CD4-positive, alpha-beta T cell (primary cell): ENCODE data around the gene RETREG3. TPM values are rescaled to one million over a fixed set of nuclear protein-coding genes. Genes with fewer than 3 reads are reported as not detected.

ENCODE experiments used
- ATAC-seq: fragments of 200-7000 bp; cut with Tn5 transposase; one replicate; pipeline ENCODE4 v1.10.0; 2022; ENCODE audit warnings: mild to moderate bottlenecking; ENCODE audit not compliant: poor library complexity
- CTCF ChIA-PET: fragments of 350-600 bp; sonication (Branson Sonifier 250); formaldehyde crosslinking; loops from one replicate; lab custom pipeline; 2021; ENCODE audit warnings: antibody characterized with exemption, inconsistent platforms; lab: Charles Lee
- POLR2A ChIA-PET: fragments of 350-600 bp; sonication (Branson Sonifier 250); formaldehyde crosslinking; loops from one replicate; lab custom pipeline; 2021; ENCODE audit warnings: antibody characterized with exemption, inconsistent platforms; lab: Charles Lee
- DNase-seq, 14 experiments: peaks; one replicate each; pipeline ENCODE4 v3.0.0-alpha.2; 2013 to 2020; ENCODE audit warnings: mixed read lengths in 2 of 14
- H3K27ac ChIP-seq, 2 donors: one replicate each; pipeline versions ENCODE4 v1.5.1 to v1.7.0; 2013; ENCODE audit warnings: low read length in 2 of 2, low read depth in 1 of 2, mild to moderate bottlenecking in 1 of 2
- H3K27me3 ChIP-seq, 2 experiments: 1 replicate in 1 of 2; 2 replicates in 1 of 2; pipeline versions ENCODE4 v1.6.1 to v1.7.0; 2013; ENCODE audit warnings: low read length in 2 of 2, control low read depth in 1 of 2, mild to moderate bottlenecking in 1 of 2, moderate library complexity in 1 of 2; ENCODE audit not compliant: insufficient read depth in 2 of 2, control insufficient read depth in 1 of 2
- H3K36me3 ChIP-seq: one replicate; pipeline ENCODE4 v1.6.1; 2013; ENCODE audit warnings: low read length, control low read depth; ENCODE audit not compliant: insufficient read depth
- H3K4me1 ChIP-seq: one replicate; pipeline ENCODE4 v1.6.1; 2013; ENCODE audit warnings: low read length, control low read depth; ENCODE audit not compliant: insufficient read depth
- H3K4me3 ChIP-seq: one replicate; pipeline ENCODE4 v1.5.1; 2013; ENCODE audit warnings: mild to moderate bottlenecking, low read length, moderate library complexity
- H3K9me3 ChIP-seq, 2 experiments: 1 replicate in 1 of 2; 2 replicates in 1 of 2; pipeline versions ENCODE4 v1.6.1 to v1.7.0; 2013; ENCODE audit warnings: low read length in 2 of 2, mild to moderate bottlenecking in 2 of 2, control low read depth in 1 of 2, moderate library complexity in 1 of 2; ENCODE audit not compliant: control insufficient read depth in 1 of 2, insufficient read depth in 1 of 2
- H3K27ac Mint-ChIP-seq: one replicate; pipeline ENCODE4 v1.8.0; 2020; ENCODE audit warnings: mixed read lengths
- H3K27me3 Mint-ChIP-seq: one replicate; pipeline ENCODE4 v1.8.0; 2021; ENCODE audit warnings: mixed read lengths
- H3K36me3 Mint-ChIP-seq: one replicate; pipeline ENCODE4 v1.8.0; 2021; ENCODE audit warnings: low read depth, mixed read lengths
- H3K4me1 Mint-ChIP-seq: one replicate; pipeline ENCODE4 v1.8.0; 2021; ENCODE audit warnings: low read depth, mixed read lengths
- H3K4me3 Mint-ChIP-seq: one replicate; pipeline ENCODE4 v1.8.0; 2020; ENCODE audit warnings: mild to moderate bottlenecking, mixed read lengths
- H3K9me3 Mint-ChIP-seq: one replicate; pipeline ENCODE4 v1.8.0; 2020; ENCODE audit warnings: mixed read lengths
- intact Hi-C, 2 experiments: fragments of 100-400 bp; cut with DNase I in 1 of 2; cut with micrococcal nuclease in 1 of 2; formaldehyde crosslinking; loops; one replicate each; pipeline versions ENCODE4 v1.15.1 to v1.9.0; 2023 to 2025; cut with DNase I, micrococcal nuclease
- total RNA-seq, 174 experiments: library from RNA in 2 of 174; stranded (reverse) in 2 of 174; gene quantifications; one replicate each; pipeline ENCODE4 v1.2.3 and lab custom pipeline; 2021 to 2026
- TF ChIP-seq, protein P1 (sequence below): fragments of 200-600 bp; IDR thresholded peaks from one replicate; pipeline ENCODE4 v1.8.0; 2022; ENCODE audit warnings: antibody characterized with exemption, mild to moderate bottlenecking

RETREG3 gene
- total RNA-seq, 2 experiments from 2014 or later: 46.7 to 48.7 TPM

DNA sequence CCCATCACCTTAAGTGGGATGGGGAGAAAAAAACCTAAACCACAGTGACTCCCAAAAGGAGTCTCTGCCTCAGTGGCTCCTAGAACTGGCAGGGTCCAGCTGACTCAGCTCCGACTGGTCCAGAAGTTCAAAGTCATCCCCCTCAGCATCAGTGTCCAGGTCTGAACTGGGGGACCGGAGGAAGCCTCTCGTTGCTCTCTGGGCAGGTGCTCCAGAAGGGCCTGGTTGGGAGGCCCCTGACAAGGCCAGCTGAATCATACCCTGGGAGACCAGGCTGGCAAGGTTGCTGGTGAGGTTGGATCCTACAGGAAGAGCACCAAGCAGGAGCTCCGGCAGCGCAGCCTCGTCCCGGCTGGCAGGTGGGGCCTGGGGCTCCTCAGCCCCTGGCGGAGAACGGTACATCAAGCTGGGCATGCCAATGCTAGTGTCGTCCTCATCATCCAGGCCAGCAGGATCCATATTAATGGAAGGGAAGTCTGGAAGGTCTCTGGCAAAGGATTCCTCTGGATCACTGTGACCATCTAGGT, 27.4 kb downstream of the RETREG3 start:
- Histone ChIP-seq H3K9me3 (no peaks in the 10 kb centered on the region), H3K4me1 (peaks cover 18% of the 10 kb centered on the region), H3K27me3 (no peaks in the 10 kb centered on the region), H3K36me3 (peaks cover 68% of the 10 kb centered on the region), H3K27ac (no peak overlapping the region), H3K4me3 (no peak overlapping the region)
- ChIA-PET POLR2A (interaction anchor here (0.6 kb wide), 1 partner anchor 145 kb away, joined by 3 read pairs; no protein-coding TSS in a partner anchor), CTCF (no interaction called here)
- Mint-ChIP-seq H3K27me3 (no peaks in the 10 kb centered on the region), H3K4me1 (peaks cover 16% of the 10 kb centered on the region), H3K4me3 (no peak overlapping the region), H3K36me3 (peaks cover 83% of the 10 kb centered on the region), H3K9me3 (no peaks in the 10 kb centered on the region), H3K27ac (no peak overlapping the region)
- intact Hi-C loops: no loop called here
- no peak for DNase-seq
- ATAC-seq: no peak
- TF ChIP-seq, protein P1, sequence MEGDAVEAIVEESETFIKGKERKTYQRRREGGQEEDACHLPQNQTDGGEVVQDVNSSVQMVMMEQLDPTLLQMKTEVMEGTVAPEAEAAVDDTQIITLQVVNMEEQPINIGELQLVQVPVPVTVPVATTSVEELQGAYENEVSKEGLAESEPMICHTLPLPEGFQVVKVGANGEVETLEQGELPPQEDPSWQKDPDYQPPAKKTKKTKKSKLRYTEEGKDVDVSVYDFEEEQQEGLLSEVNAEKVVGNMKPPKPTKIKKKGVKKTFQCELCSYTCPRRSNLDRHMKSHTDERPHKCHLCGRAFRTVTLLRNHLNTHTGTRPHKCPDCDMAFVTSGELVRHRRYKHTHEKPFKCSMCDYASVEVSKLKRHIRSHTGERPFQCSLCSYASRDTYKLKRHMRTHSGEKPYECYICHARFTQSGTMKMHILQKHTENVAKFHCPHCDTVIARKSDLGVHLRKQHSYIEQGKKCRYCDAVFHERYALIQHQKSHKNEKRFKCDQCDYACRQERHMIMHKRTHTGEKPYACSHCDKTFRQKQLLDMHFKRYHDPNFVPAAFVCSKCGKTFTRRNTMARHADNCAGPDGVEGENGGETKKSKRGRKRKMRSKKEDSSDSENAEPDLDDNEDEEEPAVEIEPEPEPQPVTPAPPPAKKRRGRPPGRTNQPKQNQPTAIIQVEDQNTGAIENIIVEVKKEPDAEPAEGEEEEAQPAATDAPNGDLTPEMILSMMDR: no peak

DNA sequence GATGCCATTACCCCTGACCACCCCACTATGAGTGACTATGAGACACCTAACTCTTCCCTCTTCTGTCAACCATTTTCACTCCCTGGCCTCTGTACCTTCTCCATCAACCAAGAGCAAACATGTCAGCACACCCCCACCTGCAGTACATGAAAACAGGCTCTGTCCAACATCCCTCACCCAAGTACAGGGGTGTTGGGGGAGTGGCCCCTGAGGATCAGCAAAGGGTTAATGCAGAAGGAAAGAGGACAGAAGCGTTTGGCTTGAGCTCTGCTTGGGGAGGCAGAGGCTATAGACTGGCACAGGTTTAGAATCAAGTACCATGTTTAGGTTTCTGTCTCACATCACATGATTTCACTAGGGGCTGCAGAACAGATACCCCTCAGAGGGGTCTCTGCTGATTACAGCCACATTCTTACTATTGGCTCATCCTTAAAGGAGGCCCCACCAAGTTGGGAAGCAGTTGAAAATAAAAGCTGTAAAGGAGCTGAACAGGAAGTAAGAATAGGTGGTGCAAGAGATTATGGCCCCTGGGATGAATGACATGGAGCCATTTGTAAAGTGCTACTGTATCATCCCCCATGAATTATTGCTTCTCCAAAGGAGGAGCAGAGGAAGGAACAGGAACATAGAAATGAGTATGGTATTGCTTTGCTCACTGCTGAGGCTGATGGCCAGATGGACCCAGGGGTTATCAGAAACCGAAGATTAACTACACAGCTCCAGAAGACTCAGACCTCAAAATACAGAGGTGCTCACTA, 29.2 kb downstream of the RETREG3 start:
- Histone ChIP-seq H3K4me3 (no peak overlapping the region), H3K36me3 (peaks cover 53% of the 10 kb centered on the region), H3K27me3 (no peaks in the 10 kb centered on the region), H3K9me3 (no peaks in the 10 kb centered on the region), H3K27ac (no peak overlapping the region), H3K4me1 (peaks cover 18% of the 10 kb centered on the region)
- Mint-ChIP-seq H3K27ac (peak overlapping the region; percentile 24), H3K27me3 (no peaks in the 10 kb centered on the region), H3K9me3 (no peaks in the 10 kb centered on the region), H3K4me3 (peak overlapping the region; percentile 74), H3K36me3 (peaks cover 68% of the 10 kb centered on the region), H3K4me1 (peaks cover 25% of the 10 kb centered on the region)
- CTCF ChIA-PET: interaction anchor here (2.2 kb wide), 1 partner anchor 183 kb away, joined by 9 read pairs; no protein-coding TSS in a partner anchor
- DNase-seq (no peak), ATAC-seq (no peak)
- POLR2A ChIA-PET: interaction anchor here (1.1 kb wide), 1 partner anchor 99 kb away, joined by 3 read pairs; no protein-coding TSS in a partner anchor
- intact Hi-C loops: loop anchor here (2.0 to 5.0 kb wide), 2 partner anchors 99 to 252 kb away; partner anchors contain the start of gene PSME3 (in 1 of the 2)
- TF ChIP-seq, protein P1: no peak

DNA sequence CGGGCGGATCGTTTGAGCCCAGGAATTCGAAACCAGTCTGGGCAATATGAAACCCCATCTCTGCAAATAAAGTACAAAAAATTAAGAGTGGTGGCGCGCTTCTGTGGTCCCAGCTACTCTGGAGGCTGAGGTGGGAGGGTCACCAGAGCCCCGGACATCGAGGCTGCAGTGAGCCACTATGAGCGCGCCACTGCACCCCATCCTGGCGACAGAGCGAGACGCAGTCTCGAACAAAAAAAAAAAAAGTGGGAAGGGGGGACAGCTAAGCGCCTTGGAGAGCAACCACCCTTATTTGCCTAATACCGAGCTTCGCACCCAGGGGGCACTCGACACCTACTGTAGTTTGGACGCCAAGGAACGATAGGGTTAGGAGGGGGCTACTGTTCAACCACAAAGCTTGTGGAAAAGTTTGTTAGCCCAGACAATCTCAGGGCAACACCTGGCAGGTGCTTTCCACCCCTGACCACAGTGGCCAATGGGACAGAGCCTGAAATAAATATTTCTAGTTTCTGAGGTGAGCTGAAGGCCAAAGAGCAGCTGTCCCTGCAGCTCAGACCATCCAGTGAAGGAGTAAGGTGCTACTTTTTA, 30.8 kb downstream of the RETREG3 start:
- peak overlapping the region; percentile 97 for H3K4me3 Mint-ChIP-seq
- Histone ChIP-seq H3K27me3 (no peaks in the 10 kb centered on the region), H3K4me1 (peaks cover 18% of the 10 kb centered on the region), H3K36me3 (peaks cover 50% of the 10 kb centered on the region), H3K4me3 (peak overlapping the region; percentile 67), H3K27ac (peak overlapping the region; percentile 49 to 67), H3K9me3 (no peaks in the 10 kb centered on the region)
- no peaks in the 10 kb centered on the region for H3K27me3 Mint-ChIP-seq
- DNase-seq: peak in 13 of 14 experiments; percentile 42 to 84 (median 68)
- no peaks in the 10 kb centered on the region for H3K9me3 Mint-ChIP-seq
- ChIA-PET POLR2A (interaction anchor here (0.7 to 2.5 kb wide), 21 partner anchors 11 to 810 kb away, joined by 3 to 42 read pairs (median 5); partner anchors contain the start of genes BECN1, COASY, MLX and NAGLU), CTCF (interaction anchor here (0.5 to 2.8 kb wide), 29 partner anchors 8 to 246 kb away, joined by 3 to 45 read pairs (median 5); partner anchors contain the start of genes BECN1, CCR10, CNTNAP1 and MLX)
- H3K4me1 Mint-ChIP-seq: peaks cover 28% of the 10 kb centered on the region
- intact Hi-C loops: loop anchor here (1.0 to 5.0 kb wide), 4 partner anchors 100 to 254 kb away; partner anchors contain the start of gene PSME3 (in 1 of the 2)
- peak overlapping the region; percentile 80 for H3K27ac Mint-ChIP-seq
- peak; percentile 58 for ATAC-seq
- peaks cover 65% of the 10 kb centered on the region for H3K36me3 Mint-ChIP-seq
- TF ChIP-seq, protein P1: peak; percentile 48
